ENCODE data around the gene MTA3.
"Not testable (repeated sequence)": the region's sequence is repeated elsewhere in the genome, so short reads cannot be mapped to it uniquely, and the experiment has no call there.

GRCh38 chr2:42604341-42604867, 36.0 kb downstream of the MTA3 start:
- TF ChIP-seq CTCF, POLR2A (IDR thresholded peaks at IDR 0.05): not testable (repeated sequence)

Data from upper lobe of left lung (tissue), 4 donors.